Activated gamma-delta T cell (primary cell): ENCODE results near the gene NPL.

ENCODE experiments used
- DNase-seq: peaks from one replicate; lab custom pipeline; 2025; lab: John Stamatoyannopoulos, UW
- total RNA-seq, 2 donors: gene quantifications; one replicate each; lab custom pipeline; 2026; lab: John Stamatoyannopoulos, UW

NPL gene, protein sequence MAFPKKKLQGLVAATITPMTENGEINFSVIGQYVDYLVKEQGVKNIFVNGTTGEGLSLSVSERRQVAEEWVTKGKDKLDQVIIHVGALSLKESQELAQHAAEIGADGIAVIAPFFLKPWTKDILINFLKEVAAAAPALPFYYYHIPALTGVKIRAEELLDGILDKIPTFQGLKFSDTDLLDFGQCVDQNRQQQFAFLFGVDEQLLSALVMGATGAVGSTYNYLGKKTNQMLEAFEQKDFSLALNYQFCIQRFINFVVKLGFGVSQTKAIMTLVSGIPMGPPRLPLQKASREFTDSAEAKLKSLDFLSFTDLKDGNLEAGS
- total RNA-seq, result 5.2 to 5.9 reads per million in 2 donors

DNA sequence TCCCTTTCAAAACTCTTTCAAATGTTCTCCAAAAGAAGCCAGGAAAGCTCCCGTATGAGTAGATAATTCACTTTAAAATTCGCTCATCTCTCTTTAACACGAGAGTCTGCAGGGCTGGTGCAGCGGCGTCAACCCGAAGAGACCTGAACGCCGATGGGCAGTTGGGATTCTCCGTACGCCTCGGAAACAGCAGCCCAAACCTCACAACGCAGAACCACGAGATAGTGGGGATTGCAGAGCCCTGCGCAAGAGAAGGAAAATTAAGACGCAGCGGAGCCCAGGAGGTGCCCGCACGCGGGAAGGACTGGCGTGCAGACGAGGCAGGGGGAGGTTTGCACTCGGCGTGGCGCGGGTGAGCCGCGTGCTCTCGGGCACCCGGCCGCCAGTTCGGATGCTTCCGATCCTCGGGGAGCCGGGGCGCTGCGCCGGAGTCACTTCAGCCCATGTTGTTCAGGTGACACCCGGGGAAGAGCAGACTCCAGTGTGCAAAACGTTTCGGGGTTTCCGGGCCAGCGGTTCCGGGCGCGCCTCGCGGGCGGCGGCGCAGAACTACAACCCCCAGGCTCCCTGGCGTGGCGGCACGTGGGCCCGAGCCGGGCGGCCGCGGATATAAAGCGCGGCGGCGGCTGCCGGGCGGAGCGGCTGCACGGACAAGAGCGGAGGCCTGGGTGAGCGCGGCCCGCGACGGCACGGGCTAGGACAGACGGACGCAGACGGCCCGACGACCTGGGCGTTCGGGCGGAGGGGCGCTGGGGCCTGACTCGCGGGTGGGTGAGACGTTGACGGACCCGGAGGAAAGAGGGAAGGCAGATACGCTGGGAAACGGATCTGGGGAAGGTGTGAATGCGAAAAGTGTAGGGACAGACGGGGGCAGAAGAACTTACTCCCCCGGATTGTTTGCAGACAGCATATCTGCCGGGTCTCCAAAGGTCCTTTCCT lies at the start of gene NPL:
NPL (plus strand) TSS at position 636 of the 939 bp plus-strand sequence. CDS start 4,599 bp downstream, outside the sequence.
- peak; percentile 79 for DNase-seq

DNA sequence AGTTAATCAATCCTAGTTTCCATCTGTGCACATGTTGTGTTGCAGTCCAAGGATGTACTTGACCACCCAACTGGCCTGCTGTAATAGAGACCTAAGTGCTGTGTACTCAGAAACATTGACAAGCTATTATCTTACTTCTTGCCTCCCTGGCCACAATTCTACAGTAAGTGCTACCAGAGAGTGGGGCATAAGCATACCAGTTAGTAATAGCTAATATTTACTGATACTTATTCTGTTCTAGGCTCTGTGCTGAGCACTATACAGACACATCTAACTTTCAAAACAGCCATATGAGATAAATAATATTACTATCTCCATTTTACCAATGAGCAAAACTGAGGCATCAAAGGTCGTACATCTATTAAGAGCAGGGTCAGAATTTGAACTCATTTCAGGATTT lies 49.5 kb upstream of the NPL start:
- no peak for DNase-seq

DNA sequence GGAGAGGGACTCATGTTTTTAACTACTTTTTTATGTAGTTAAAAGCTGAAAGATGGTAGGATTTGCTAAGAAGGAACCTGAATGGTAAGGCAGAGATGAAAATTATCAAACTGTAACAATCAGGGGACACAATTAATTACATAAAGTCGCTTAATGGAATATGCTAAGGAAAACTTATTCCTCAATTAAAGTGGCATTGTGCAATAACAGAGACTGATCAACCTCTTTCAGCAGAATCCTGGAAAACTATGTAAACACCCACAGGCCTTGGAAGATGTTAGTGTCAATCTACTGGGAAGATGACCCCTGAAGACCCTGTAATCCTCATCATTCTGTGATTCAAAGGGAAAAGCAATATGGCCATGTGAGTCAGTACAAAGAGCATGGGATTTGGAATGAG lies 46.8 kb upstream of the NPL start:
- no peak for DNase-seq

DNA sequence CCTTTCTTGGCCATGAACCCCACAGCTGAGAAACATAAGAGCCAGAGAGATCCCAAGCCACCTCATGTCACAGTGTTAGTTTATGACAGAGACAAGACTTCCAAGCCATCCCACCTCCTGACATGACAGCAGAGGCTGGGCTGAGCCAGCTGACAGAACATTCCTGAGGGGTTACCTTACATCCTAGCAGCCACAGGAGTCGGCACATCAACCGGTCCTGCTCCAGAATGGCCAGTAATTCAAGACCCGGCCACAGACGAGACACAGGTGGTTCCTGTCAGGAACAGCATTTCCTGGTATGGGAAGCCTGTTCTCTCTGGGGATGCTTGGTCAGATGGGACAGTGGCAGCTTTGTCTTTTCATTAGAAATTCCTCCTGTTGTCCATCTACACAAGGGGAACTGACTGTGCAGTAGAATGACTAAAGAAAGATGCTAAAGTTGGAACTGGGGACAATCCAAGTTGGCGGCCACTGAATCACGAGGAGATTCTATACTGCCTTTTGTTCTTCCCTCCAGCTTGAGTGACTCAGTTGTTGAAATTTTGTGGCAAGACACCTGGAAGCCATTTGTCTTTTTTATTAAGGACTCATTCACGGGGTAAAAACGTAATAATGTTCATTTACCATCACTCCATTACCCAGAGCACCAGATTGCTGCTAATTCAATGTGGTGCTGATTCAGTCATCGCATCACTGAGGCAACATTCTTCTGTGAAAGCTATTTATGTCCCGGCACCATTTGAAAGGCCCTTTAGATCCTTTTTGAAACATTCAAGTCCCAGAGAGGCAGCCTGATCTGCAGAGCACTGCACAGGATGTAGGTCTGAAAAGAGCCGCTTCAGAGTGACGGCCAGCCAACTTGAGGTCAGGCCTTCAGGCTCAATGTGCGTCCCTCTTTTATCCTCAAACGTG lies 37.2 kb upstream of the NPL start:
- no peak for DNase-seq

DNA sequence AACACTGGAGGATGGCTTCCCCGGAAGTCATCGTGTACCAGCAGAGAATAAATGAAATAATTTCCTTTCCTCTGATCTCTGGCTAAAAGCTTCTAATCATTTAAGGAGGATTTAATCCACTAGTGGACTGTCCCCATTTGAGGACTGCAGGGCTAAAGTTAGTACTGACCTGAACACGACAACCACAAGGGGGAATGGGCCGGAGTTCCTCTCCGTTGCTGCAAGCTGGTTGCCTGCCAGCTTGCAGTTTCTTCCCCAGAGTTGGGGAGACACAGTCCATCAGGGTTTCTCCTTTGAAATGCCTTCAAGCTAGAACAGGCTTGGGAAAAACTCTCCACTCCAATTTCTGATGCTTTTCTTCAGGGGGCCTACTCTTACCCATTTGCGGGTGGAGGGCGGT lies 35.5 kb upstream of the NPL start:
- no peak for DNase-seq

DNA sequence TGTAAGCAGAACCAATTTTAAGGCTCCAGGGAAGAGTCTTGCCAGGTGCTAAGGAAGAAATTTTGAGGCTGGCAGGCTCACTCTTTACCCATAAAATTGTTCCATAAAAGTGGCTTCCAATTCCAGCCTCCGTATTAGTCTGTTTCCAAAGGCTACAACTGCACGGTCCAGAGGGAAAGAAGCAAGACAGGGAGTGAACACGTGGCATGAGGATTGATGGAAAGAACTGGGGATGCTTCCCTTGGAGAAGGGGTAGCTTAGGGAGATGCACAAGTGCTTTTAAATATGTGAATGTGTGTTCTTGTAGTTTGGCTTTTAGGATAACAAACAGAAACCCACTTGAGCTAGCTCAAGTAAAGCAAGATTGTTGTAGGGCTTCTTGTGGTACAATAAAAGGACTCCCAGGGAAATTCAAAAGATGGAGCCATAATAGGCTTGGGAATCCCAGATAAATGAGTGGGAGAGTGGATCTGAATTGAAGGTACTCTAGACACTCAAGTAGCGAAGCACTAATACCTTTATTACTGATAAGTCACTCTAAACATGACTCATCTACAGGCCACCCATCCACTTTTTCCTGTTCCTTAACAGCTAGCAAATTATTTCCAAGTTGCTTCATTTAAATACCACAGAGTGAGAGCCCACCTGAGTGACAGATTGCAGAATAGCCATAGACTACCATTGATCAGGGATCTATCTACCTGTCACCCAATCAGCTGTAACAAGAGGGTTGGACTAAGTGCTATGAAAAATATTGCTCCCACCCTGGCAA lies 34.8 kb upstream of the NPL start:
- no peak for DNase-seq

DNA sequence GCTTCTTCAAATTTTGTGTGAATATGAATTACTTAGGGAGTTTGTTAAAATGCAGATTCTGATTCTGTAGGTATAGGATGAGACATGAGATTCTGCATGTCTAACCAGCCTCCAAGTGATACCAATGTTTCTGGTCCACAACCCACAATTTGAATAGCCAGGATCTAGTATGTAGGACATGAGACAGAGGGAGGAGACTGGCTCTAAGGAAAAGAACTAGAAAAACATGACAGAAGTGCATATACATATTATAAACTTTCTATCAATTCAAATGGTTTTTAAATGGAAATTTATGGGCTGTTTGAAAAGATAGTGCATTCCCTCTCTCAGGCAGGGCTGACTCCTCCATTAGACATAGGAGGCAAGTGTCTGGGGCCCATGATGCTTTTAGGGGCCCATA lies 33.9 kb upstream of the NPL start:
- no peak for DNase-seq

DNA sequence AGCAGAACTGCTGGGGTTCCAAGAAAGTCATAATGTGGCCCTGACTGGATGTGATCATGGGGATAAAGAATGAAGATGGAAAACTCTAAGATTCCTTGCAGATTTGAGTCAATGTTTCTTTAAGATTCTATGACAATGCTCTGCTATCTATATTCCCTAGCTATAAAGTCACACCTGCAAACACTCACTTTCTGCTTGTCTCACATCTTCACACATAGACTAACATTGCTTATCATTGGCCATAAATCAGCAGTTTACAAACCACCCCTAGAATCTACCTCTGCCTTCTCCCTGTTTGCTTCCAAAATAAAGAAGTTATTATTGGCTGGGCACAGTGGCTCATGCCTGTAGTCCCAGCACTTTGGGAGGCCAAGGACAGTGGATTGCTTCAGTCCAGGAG lies 33.1 kb upstream of the NPL start:
- DNase-seq, result no peak

DNA sequence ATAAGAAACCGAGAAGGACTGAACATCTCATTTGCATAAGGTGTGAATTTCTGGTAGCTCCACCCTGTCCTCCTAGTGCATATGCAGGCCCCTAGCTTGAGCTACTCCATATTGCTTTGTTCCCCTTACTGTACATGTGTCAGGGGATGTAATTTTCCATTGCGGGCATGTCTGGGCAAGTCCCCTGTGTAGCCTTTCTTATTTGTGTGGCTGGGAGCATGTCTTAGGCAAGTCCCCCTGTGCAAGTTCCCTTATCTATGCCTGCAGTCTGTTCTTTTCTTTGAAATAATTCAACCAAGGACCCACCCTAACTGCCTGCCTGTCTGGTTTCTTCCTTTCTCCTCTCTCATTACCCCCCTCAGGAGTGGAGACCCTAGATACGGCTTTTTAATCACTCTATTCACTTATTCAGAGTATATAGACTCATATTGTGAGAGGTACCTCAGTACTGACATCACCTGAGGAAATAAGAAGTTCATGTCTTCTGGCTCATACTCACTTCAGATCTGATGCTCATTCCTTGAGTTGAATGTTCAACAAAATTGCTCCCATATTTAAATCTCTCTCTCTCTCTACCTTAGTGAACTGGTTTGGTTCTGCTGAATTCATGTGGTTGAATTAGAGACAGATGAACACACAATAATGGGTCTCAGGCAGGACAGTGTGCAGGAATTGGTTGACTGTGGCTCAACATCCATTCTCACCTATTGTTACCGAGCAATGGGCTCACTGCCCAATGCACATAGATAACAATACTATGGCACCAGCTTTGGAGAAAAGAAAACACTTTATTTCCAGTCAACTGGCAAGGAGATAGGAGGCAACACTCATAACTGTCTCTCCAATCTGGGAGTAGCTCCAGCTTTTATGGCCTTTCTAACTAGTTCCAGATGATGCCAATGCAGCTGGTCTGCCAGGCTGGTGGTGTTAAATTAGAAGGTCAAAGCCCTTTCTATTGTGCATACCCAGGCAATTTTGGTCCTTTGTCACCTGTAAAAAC lies 27.9 kb upstream of the NPL start:
- DNase-seq, result no peak

DNA sequence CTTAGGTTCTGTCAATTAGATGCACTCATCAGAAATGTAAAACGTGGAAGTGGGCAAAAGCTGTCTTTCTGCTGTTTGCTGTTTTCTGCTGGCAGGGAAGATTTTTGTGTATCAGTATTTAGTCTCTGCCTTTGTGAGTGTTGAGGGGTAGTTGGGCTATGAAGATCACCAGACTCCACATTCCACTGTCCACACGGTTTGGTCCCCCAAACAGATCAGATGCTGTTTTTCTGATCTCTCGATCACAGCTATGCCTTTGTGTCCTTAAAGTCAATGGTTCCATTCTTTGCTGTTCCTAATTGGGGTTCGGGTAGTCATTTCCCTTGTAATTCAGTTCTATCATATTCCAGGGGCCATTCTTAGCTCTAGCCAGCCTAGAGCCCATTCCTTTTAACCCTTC lies 27.0 kb upstream of the NPL start:
- no peak for DNase-seq

DNA sequence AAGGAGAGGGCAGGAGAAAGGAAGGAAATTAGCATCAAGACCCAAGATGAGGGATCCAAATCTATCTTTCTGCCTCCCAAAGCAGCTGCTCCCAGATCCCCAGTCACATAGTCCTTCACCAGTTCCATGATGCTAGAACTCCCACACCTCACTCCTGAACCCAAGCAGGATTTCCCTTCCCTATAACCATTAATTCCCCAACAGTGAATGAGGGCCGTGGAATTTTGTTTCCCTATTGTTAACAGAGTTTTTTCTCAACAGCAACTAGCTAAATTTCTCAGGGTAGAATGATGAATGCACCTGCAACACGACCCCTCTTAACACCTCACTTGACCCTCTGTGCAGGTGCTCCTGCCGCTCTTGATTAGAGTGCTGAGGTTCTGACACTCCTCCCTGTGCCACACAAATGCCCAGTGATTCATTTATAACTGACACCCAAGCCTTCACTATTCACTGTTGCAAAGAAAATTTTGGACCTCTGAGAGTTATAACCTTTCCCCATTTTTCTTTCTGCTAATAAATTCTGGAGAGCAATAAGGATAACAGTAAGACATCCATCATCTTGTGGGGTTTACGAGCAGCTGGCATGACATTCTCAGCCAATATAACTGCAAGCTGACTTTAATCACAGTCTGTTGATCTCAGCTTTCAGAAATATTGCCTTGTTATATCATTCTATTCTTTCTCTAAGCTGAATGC lies 25.4 kb upstream of the NPL start:
- DNase-seq, result no peak

DNA sequence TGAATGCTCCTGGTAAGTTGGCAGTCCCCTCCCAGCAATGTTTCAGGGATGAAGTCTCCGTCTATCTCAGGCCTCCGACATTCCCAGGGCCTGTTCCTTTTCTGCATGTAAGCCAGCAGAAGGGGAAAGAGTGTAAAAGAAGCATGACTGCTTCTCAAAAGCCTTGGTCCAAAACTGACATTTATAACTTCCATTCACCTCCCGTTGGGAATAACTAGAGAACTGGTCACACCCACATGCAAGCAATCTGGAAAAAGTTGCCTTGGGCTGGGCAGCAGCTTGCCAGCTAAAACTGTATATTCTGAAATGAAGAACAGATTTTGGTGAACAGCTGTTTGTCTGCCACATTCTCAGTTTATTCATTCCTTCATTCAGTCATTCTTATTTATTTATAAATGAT lies 24.2 kb upstream of the NPL start:
- DNase-seq, result no peak

DNA sequence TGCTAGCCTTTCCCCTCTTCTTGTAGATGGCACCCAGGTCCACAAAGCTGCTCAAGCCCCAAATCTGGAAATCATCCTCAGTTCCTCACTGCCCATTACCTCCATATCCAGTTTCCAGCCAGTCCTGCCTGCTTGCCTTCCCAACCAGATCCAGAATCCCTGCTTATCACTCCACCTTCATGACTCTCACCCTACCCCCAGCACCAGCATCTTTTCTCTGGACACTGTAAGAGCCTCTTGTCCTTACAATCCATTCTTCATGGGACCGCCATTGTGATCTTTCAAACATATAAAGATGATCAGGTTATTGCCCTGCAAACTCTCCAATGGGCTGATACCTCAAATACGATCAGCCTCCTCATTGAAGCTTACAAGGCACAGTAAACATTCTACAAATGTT lies 23.5 kb upstream of the NPL start:
- DNase-seq, result no peak

DNA sequence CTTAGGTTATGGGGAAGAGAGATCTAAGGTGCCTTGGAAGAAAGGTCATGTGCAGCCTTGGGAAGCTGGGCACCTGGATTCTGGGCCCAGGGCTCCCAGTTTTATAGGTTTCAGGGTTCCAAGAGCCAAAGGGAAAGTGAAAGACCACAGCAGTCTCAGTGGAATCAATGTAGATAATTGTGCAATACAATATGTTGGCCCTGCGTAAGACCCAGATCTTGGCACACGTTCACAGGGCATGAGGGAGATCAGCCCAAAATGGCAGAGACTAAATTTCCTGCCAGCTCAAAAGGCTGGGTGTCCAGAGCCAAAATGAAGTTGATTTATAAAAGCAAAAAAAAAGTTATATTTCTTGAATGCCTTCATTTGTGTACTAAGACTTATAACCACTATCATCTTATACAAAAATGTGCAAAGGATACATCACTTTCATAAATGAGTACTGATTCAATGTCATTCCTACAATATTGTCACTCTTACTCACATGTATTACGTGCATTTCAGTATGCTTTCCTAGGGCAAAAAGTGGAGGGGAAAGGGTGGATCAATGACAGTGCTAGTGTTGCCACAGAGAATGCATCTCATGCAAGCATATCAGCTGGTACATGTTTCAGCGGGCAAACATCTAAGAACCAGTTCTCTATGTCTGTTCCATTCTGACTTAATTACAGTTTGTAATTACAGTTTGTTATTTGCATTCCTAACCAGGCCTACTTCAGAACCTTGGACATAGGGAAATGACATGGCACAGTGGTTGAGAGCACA lies 22.5 kb upstream of the NPL start:
- no peak for DNase-seq

DNA sequence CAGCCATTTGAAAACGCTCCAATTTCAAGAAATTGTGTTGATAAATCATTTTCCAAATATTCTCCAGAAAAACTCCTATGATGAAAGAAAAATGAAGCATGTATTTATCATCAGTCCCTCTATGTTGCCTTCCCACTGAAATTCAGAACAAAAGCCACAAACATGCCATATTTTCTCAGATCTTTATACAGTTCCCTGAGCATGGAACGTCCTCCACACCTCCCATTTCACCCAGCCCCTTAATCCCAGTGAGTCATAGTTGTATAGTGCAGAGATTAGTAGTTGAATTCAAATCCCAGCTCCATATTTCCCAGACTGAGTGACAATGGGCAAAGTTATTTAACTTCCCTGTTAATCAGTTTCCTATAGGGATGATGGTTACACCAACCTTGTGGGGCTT lies 20.6 kb upstream of the NPL start:
- DNase-seq, result no peak

DNA sequence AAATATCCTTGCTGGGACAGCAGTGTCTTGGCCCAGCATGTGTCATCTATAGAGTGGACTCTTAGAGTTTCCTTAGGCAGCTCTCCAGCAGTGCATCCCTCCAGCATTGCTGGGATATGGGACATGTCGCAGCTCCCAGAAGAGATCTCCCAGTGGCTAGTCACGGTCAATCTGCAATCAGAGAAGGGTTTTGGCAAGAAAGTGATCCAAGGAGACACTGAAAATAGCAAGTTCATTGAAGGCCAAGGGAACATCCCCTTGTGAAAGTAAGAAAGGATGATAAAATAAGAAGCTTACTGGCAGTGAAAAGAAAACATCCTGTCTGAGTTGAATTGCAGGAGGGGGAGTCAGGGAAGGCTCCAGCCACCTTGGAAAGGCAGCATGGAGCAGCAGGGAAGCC lies 19.3 kb upstream of the NPL start:
- no peak for DNase-seq

DNA sequence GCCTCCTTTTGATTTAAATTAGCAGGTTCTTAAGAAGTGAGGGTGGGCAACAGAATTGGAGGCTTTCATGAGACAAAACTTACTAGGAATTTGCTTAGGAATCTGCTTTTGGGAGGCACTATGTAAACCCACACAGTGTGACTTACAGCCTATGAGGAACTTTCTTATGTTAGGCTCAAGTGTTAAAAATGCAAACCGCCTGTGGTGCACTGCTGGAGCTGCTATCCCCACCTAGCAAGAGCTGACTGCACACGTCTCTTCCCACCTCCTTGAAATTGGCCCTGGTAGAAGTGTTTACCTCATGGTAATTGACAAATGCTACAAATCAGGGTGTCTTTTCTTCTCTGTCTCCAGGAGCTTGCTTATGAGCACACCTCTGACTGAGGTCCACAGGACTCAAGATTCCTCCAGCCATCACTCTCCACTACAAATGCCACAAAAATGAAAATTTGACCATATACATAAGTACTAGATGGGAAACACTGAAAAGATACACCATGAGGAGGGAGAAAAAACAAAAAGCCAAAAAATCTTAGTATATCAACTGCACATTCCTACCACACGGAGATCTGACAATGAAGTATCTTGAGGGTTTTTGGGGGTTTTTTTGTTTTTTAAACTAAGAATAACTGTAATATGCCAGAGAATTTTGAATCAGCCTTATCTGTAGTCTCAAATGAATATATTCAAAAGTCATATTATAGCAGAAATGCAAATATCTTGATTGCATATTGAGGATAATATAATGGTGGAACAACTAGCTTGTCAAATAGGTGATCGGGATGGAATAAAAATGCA lies 18.2 kb upstream of the NPL start:
- no peak for DNase-seq

DNA sequence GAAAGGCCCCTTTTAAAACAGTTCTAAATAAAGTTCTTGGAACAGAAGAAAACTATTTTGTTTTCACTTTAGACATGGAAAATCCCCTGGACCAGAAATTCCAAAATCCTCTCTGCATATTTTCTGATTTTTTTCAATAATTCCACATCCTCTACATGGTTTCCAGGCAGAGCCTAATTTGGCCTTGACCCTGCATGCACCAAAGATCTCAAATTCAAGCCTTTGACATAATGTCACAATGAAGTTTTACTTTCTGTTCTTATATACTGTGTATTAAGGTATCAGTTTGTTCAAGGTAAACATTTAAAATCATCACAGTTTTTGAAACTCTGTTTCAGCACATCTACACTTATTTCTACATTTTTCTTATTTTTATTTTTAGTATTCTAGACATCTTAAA lies 12.2 kb upstream of the NPL start:
- no peak for DNase-seq
